Measurements from ENCODE around the gene CPB1.
"Not testable (repeated sequence)": the region's sequence is repeated elsewhere in the genome, so short reads cannot be mapped to it uniquely, and the experiment has no call there.

CPB1 gene

DNA sequence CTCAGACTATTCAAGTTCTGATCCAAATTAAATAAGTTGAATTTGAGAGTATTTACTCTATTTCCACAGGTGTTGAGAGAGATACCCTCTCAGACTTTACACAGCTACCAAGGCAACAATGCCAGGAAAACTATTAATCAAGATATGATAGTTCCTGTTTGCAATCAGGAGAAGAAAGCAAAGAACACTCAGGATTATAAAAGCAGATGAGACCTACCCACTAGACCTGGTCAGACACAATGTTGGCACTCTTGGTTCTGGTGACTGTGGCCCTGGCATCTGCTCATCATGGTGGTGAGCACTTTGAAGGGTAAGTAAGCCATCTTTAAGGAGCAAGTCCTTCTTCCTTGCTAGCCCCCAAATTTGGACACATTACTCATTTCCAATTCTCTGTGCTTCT, at the start of gene CPB1:
CPB1 (plus strand) TSS at position 227 of the 400 bp plus-strand sequence; CDS start at position 240, 13 bp downstream.
- Histone ChIP-seq H3K27ac (ENCODE audit: low read depth, low read length) (no peak within 1 kb of the TSS), H3K9me3 (ENCODE audit: low read length) (no peaks in the 10 kb centered on the region), H3K4me3 (ENCODE audit: low read depth in 1 of 2, low read length in 2 of 2) (no peak within 1 kb of the TSS), H3K36me3 (ENCODE audit: insufficient read depth, low read length) (no peaks in the 10 kb centered on the region), H3K27me3 (ENCODE audit: control insufficient read depth in 1 of 2, insufficient read depth in 2 of 2, low read length in 2 of 2) (no peaks in the 10 kb centered on the region), H3K4me1 (ENCODE audit: insufficient read depth, low read length) (no peaks in the 10 kb centered on the region), H3K9ac (ENCODE audit: low read length) (no peak within 1 kb of the TSS)

- H3K9me3 ChIP-seq (ENCODE audit: low read length), result no peaks in the 10 kb centered on the region
- no peak overlapping the region for H3K4me3 ChIP-seq (ENCODE audit: low read depth in 1 of 2, low read length in 2 of 2)
- no peak overlapping the region for H3K27ac ChIP-seq (ENCODE audit: low read depth, low read length)
- no peaks in the 10 kb centered on the region for H3K4me1 ChIP-seq (ENCODE audit: insufficient read depth, low read length)
- no peak overlapping the region for H3K9ac ChIP-seq (ENCODE audit: low read length)
- H3K36me3 ChIP-seq (ENCODE audit: insufficient read depth, low read length), result no peaks in the 10 kb centered on the region
- H3K27me3 ChIP-seq (ENCODE audit: control insufficient read depth in 1 of 2, insufficient read depth in 2 of 2, low read length in 2 of 2), result no peaks in the 10 kb centered on the region
Measured at GRCh38 chr3:148778926-148779325, 48.7 kb upstream of the CPB1 start.

- H3K9ac ChIP-seq (ENCODE audit: low read length); H3K4me3 ChIP-seq (ENCODE audit: low read depth in 1 of 2, low read length in 2 of 2); H3K27ac ChIP-seq (ENCODE audit: low read depth, low read length): not testable (repeated sequence)
Measured at GRCh38 chr3:148785026-148785425, 42.6 kb upstream of the CPB1 start.

DNA sequence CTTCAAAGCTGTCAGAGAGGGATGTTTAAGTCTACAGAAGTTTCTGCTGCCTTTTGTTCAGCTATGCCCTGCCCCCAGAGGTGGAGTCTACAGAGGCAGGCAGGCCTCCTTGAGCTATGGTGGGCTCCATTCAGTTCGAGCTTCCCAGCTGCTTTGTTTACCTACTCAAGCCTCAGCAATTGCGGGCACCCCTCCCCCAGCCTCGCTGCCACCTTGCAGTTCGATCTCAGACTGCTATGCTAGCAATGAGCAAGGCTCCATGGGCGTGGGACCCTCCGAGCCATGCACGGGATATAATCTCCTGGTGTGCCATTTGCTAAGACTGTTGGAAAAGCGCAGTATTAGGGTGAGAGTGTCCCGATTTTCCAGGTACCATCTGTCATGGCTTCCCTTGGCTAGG, 41.5 kb upstream of the CPB1 start:
- H3K9ac ChIP-seq (ENCODE audit: low read length); H3K36me3 ChIP-seq (ENCODE audit: insufficient read depth, low read length); H3K9me3 ChIP-seq (ENCODE audit: low read length); H3K4me3 ChIP-seq (ENCODE audit: low read depth in 1 of 2, low read length in 2 of 2); H3K27ac ChIP-seq (ENCODE audit: low read depth, low read length); H3K4me1 ChIP-seq (ENCODE audit: insufficient read depth, low read length); H3K27me3 ChIP-seq (ENCODE audit: control insufficient read depth in 1 of 2, insufficient read depth in 2 of 2, low read length in 2 of 2): not testable (repeated sequence)

More at GRCh38 chr3:148785026-148785425, 42.6 kb upstream of the CPB1 start:
- not testable (repeated sequence) for H3K4me1 ChIP-seq (ENCODE audit: insufficient read depth, low read length); H3K36me3 ChIP-seq (ENCODE audit: insufficient read depth, low read length); H3K27me3 ChIP-seq (ENCODE audit: control insufficient read depth in 1 of 2, insufficient read depth in 2 of 2, low read length in 2 of 2); H3K9me3 ChIP-seq (ENCODE audit: low read length)

- no peaks in the 10 kb centered on the region for H3K36me3 ChIP-seq (ENCODE audit: insufficient read depth, low read length)
- no peak overlapping the region for H3K27ac ChIP-seq (ENCODE audit: low read depth, low read length)
- peaks cover 8% of the 10 kb centered on the region for H3K4me1 ChIP-seq (ENCODE audit: insufficient read depth, low read length)
- H3K27me3 ChIP-seq (ENCODE audit: control insufficient read depth in 1 of 2, insufficient read depth in 2 of 2, low read length in 2 of 2), result no peaks in the 10 kb centered on the region
- no peak overlapping the region for H3K4me3 ChIP-seq (ENCODE audit: low read depth in 1 of 2, low read length in 2 of 2)
- no peaks in the 10 kb centered on the region for H3K9me3 ChIP-seq (ENCODE audit: low read length)
- H3K9ac ChIP-seq (ENCODE audit: low read length), result no peak overlapping the region
Measured at GRCh38 chr3:148789146-148789545, 38.5 kb upstream of the CPB1 start.

DNA sequence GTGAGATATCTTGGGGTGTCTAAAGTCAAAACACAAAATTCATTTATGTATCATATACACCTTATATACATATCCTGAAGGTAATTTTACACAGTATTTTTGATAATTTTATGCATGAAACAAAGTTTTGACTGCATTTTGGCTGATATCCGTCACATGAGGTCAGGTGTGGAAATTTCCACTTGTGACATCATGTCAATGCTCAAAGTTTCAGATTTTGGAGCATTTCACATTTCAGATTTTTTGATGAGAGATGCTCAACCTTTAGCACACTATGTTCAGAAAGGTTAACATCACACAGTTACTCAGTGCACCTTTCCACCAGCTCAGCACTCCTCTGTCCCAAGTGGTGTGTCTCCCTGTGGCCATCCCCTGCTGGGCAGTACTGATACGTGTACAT, 37.7 kb upstream of the CPB1 start:
- H3K4me1 ChIP-seq (ENCODE audit: insufficient read depth, low read length), result peaks cover 8% of the 10 kb centered on the region
- no peak overlapping the region for H3K4me3 ChIP-seq (ENCODE audit: low read depth in 1 of 2, low read length in 2 of 2)
- no peaks in the 10 kb centered on the region for H3K36me3 ChIP-seq (ENCODE audit: insufficient read depth, low read length)
- H3K27me3 ChIP-seq (ENCODE audit: control insufficient read depth in 1 of 2, insufficient read depth in 2 of 2, low read length in 2 of 2), result no peaks in the 10 kb centered on the region
- no peak overlapping the region for H3K9ac ChIP-seq (ENCODE audit: low read length)
- no peak overlapping the region for H3K27ac ChIP-seq (ENCODE audit: low read depth, low read length)
- no peaks in the 10 kb centered on the region for H3K9me3 ChIP-seq (ENCODE audit: low read length)

DNA sequence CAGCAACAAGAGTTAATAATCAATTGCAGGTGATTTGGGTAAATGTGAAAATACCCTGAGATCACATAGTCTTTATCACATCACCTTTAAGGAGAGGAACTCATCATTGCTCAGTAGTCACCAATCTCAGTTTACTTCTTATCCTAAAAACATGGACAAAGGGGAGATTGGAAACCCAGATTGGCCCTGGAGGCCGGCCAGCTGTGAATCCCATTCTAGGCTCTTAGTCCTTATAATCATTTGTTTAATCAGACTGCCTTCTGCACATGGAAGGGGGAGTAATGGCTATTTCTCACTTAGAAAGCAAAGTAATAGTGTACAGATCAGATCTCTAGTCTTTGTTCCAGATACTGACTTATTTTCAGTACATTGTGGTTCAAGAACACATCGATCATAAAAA, 37.2 kb upstream of the CPB1 start:
- Histone ChIP-seq H3K9ac (ENCODE audit: low read length) (no peak overlapping the region), H3K4me3 (ENCODE audit: low read depth in 1 of 2, low read length in 2 of 2) (no peak overlapping the region), H3K36me3 (ENCODE audit: insufficient read depth, low read length) (no peaks in the 10 kb centered on the region), H3K27me3 (ENCODE audit: control insufficient read depth in 1 of 2, insufficient read depth in 2 of 2, low read length in 2 of 2) (no peaks in the 10 kb centered on the region), H3K9me3 (ENCODE audit: low read length) (no peaks in the 10 kb centered on the region), H3K4me1 (ENCODE audit: insufficient read depth, low read length) (peaks cover 8% of the 10 kb centered on the region), H3K27ac (ENCODE audit: low read depth, low read length) (no peak overlapping the region)

GRCh38 chr3:148790851-148791735, 36.5 kb upstream of the CPB1 start:
- peaks cover 8% of the 10 kb centered on the region for H3K4me1 ChIP-seq (ENCODE audit: insufficient read depth, low read length)
- H3K9me3 ChIP-seq (ENCODE audit: low read length), result no peaks in the 10 kb centered on the region
- H3K27ac ChIP-seq (ENCODE audit: low read depth, low read length), result no peak overlapping the region
- H3K4me3 ChIP-seq (ENCODE audit: low read depth in 1 of 2, low read length in 2 of 2), result no peak overlapping the region
- no peaks in the 10 kb centered on the region for H3K27me3 ChIP-seq (ENCODE audit: control insufficient read depth in 1 of 2, insufficient read depth in 2 of 2, low read length in 2 of 2)
- H3K36me3 ChIP-seq (ENCODE audit: insufficient read depth, low read length), result no peaks in the 10 kb centered on the region
- no peak overlapping the region for H3K9ac ChIP-seq (ENCODE audit: low read length)

- H3K9ac ChIP-seq (ENCODE audit: low read length), result no peak overlapping the region
- H3K27me3 ChIP-seq (ENCODE audit: control insufficient read depth in 1 of 2, insufficient read depth in 2 of 2, low read length in 2 of 2), result no peaks in the 10 kb centered on the region
- H3K36me3 ChIP-seq (ENCODE audit: insufficient read depth, low read length), result no peaks in the 10 kb centered on the region
- H3K9me3 ChIP-seq (ENCODE audit: low read length), result no peaks in the 10 kb centered on the region
- H3K4me1 ChIP-seq (ENCODE audit: insufficient read depth, low read length), result peaks cover 8% of the 10 kb centered on the region
- H3K4me3 ChIP-seq (ENCODE audit: low read depth in 1 of 2, low read length in 2 of 2), result no peak overlapping the region
- no peak overlapping the region for H3K27ac ChIP-seq (ENCODE audit: low read depth, low read length)
Measured at GRCh38 chr3:148791920-148792319, 35.7 kb upstream of the CPB1 start.

DNA sequence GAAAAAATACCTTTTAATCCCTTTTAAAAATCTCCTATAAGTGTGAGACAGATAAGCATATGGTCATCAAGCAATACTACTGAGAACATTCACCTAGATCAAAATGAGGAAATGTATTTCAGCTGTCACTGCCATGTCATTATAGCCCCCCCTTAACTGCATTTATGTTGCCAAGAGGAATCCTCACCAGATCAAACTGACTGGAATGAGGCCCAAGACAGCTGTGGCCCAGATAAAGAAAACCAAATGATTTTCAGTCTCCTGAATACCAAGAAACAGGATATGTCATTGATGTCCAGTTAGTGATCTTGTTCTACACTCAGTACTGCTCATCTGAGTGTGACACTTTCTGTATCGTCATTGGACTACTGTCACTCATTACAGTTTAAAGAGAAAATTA, 35.1 kb upstream of the CPB1 start:
- Histone ChIP-seq H3K27ac (ENCODE audit: low read depth, low read length) (no peak overlapping the region), H3K27me3 (ENCODE audit: control insufficient read depth in 1 of 2, insufficient read depth in 2 of 2, low read length in 2 of 2) (no peaks in the 10 kb centered on the region), H3K4me1 (ENCODE audit: insufficient read depth, low read length) (peaks cover 8% of the 10 kb centered on the region), H3K4me3 (ENCODE audit: low read depth in 1 of 2, low read length in 2 of 2) (no peak overlapping the region), H3K9me3 (ENCODE audit: low read length) (no peaks in the 10 kb centered on the region), H3K36me3 (ENCODE audit: insufficient read depth, low read length) (no peaks in the 10 kb centered on the region), H3K9ac (ENCODE audit: low read length) (no peak overlapping the region)

- no peaks in the 10 kb centered on the region for H3K4me1 ChIP-seq (ENCODE audit: insufficient read depth, low read length)
- H3K36me3 ChIP-seq (ENCODE audit: insufficient read depth, low read length), result no peaks in the 10 kb centered on the region
- no peak overlapping the region for H3K9ac ChIP-seq (ENCODE audit: low read length)
- no peaks in the 10 kb centered on the region for H3K9me3 ChIP-seq (ENCODE audit: low read length)
- no peak overlapping the region for H3K4me3 ChIP-seq (ENCODE audit: low read depth in 1 of 2, low read length in 2 of 2)
- H3K27ac ChIP-seq (ENCODE audit: low read depth, low read length), result no peak overlapping the region
- H3K27me3 ChIP-seq (ENCODE audit: control insufficient read depth in 1 of 2, insufficient read depth in 2 of 2, low read length in 2 of 2), result no peaks in the 10 kb centered on the region
Measured at GRCh38 chr3:148796799-148797198, 30.8 kb upstream of the CPB1 start.

GRCh38 chr3:148797795-148798194, 29.8 kb upstream of the CPB1 start:
- no peaks in the 10 kb centered on the region for H3K9me3 ChIP-seq (ENCODE audit: low read length)
- H3K36me3 ChIP-seq (ENCODE audit: insufficient read depth, low read length), result no peaks in the 10 kb centered on the region
- H3K27ac ChIP-seq (ENCODE audit: low read depth, low read length), result no peak overlapping the region
- H3K4me1 ChIP-seq (ENCODE audit: insufficient read depth, low read length), result no peaks in the 10 kb centered on the region
- H3K27me3 ChIP-seq (ENCODE audit: control insufficient read depth in 1 of 2, insufficient read depth in 2 of 2, low read length in 2 of 2), result no peaks in the 10 kb centered on the region
- no peak overlapping the region for H3K4me3 ChIP-seq (ENCODE audit: low read depth in 1 of 2, low read length in 2 of 2)
- H3K9ac ChIP-seq (ENCODE audit: low read length), result no peak overlapping the region
